Thyroid gland (tissue), 4 donors: ENCODE results near the gene GLTP. TPM values are rescaled to one million over a fixed set of nuclear protein-coding genes. Genes with fewer than 3 reads are reported as not detected.

ENCODE experiments used
- DNase-seq, 2 donors: peaks; one replicate each; pipeline ENCODE4 v3.0.0-alpha.2; 2019
- H3K27ac ChIP-seq, 3 donors: fragments of 200-600 bp; sonication (generic); 1 replicate in 2 of 3; 2 replicates in 1 of 3; pipeline ENCODE4 v1.5.1; 2016 to 2019; ENCODE audit warnings: mild to moderate bottlenecking in 1 of 3, moderate library complexity in 1 of 3
- H3K27me3 ChIP-seq: fragments of 200-600 bp; sonication (generic); one replicate; pipeline ENCODE4 v1.5.1; 2019
- H3K36me3 ChIP-seq, 2 donors: fragments of 200-600 bp; sonication (generic); one replicate each; pipeline ENCODE4 v1.5.1; 2016 to 2019
- H3K4me1 ChIP-seq, 2 donors: fragments of 200-600 bp; sonication (generic); one replicate each; pipeline ENCODE4 v1.5.1; 2017 to 2019
- H3K4me3 ChIP-seq, 3 donors: fragments of 200-600 bp; sonication (generic); replicated peaks in 1 of 3; 1 replicate in 2 of 3; 2 replicates in 1 of 3; pipeline ENCODE4 v1.5.1; 2016; ENCODE audit warnings: mild to moderate bottlenecking in 1 of 3
- H3K9me3 ChIP-seq: fragments of 200-600 bp; sonication (generic); one replicate; pipeline ENCODE4 v1.5.1; 2017
- CTCF ChIP-seq, 6 experiments: fragments of 200-600 bp in 3 of 6; fragments of 450-650 bp in 3 of 6; sonication (generic) in 3 of 6; IDR thresholded peaks; one replicate each; pipeline ENCODE4 v1.5.1; 2016 to 2019; ENCODE audit warnings: antibody characterized with exemption in 6 of 6, mild to moderate bottlenecking in 2 of 6, inconsistent platforms in 1 of 6, moderate library complexity in 1 of 6
- POLR2A ChIP-seq, 2 donors: fragments of 450-650 bp; IDR thresholded peaks; one replicate each; pipeline ENCODE4 v1.6.1; 2017; ENCODE audit warnings: antibody characterized with exemption in 2 of 2, mild to moderate bottlenecking in 2 of 2, moderate library complexity in 1 of 2
- WGBS, 2 donors: methylation state at CpG; one replicate each; pipeline ENCODE4 v1.1.5; 2017; 5-methylcytosine and 5-hydroxymethylcytosine counted together
- intact Hi-C: fragments of 100-400 bp; cut with DNase I; formaldehyde crosslinking; loops from one replicate; pipeline ENCODE4 v1.15.1; 2023
- total RNA-seq, 4 donors: library from RNA; depleted of rRNA; stranded (reverse); fragments of >200 nt; gene quantifications; one replicate each; pipeline ENCODE4 v1.2.3, GENCODE V29; 2016

The GLTP gene
- total RNA-seq, 4 donors from 2014 or later: 49.9 to 72.0 (median 60.2) TPM

- intact Hi-C loops: no loop called here
- no peak overlapping the region for H3K27ac ChIP-seq
- peaks cover 3 to 12% of the 10 kb centered on the region in 2 donors for H3K4me1 ChIP-seq
- H3K27me3 ChIP-seq: no peaks in the 10 kb centered on the region
- TF ChIP-seq CTCF (IDR thresholded peaks at IDR 0.05): no peak
- TF ChIP-seq POLR2A (IDR thresholded peaks at IDR 0.05): no peak
- H3K9me3 ChIP-seq: no peaks in the 10 kb centered on the region
- no peaks in the 10 kb centered on the region for H3K36me3 ChIP-seq
- 86 to 90% methylated on average over 9 of the region's 9 CpGs for WGBS, 2 donors
- H3K4me3 ChIP-seq: no peak overlapping the region
- no peak for DNase-seq
Measured at GRCh38 chr12:109841356-109841755, 39.0 kb downstream of the GLTP start.

DNA sequence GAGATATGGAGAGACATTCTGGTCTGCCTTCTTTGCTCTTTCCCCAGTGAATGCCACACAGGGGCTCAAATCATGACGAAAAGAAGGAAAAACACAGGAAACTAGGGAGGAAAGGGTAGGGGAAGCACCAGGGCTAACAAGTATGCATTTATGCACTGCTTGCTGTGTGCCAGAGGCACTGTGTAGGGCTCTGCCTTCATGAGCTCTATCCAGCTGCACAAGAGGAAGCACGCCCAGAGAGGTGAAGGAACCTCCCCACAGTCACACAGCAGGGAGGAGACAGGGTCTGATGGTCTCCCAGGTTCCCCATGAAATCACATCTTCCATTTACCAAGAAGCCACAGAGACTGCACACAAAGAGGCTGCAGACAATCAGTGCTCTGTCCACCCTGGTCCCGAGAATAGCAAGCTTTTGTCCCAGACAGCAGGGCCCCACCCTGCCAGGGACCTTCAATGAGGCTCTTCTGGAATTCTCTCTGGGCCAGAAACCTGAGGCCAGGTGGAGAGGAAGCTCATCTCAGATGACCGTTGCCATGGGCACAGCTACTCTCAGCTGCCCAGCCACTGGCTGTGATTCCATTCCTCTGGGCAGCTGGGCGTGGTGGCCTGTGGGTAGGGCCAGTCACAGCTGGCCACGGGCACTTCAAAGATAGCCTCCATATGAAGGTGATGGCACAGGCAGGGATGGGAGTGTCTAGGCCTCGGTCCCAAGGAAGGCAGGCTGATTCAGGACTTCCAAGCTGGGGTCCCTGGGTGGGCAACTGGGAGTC, 39.9 kb downstream of the GLTP start:
- Histone ChIP-seq H3K27ac (no peak overlapping the region), H3K4me3 (no peak overlapping the region), H3K4me1 (peaks cover 3 to 10% of the 10 kb centered on the region in 2 donors), H3K27me3 (no peaks in the 10 kb centered on the region), H3K9me3 (no peaks in the 10 kb centered on the region), H3K36me3 (no peaks in the 10 kb centered on the region)
- intact Hi-C loops: no loop called here
- 39 to 47% methylated on average over 6 to 7 of the region's 7 CpGs for WGBS, 2 donors
- peak; percentile 57 to 67 for DNase-seq
- TF ChIP-seq POLR2A (IDR thresholded peaks at IDR 0.05): no peak
- TF ChIP-seq CTCF (IDR thresholded peaks at IDR 0.05): no peak

DNA sequence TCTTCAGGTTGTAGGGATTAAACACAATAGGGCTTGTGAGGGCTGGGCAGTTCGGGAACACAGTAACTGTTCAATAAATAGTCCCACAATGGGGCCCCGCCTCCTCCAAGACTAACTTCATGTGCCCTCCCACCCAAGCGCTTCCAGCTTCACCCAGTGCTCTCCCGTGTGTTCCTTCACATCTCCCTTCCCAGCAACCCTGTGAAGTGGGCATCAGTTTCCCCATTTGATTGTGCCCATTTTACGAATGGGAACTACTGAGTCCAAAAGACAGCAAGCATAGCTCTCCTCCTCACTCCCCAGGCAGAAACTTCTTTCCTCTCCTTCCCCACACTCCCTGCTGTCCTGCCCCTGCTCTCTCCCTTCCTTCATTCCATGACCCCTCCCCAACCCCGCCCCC, 40.9 kb downstream of the GLTP start:
- intact Hi-C loops: no loop called here
- H3K9me3 ChIP-seq: no peaks in the 10 kb centered on the region
- no peak overlapping the region for H3K27ac ChIP-seq
- peaks cover 0 to 5% of the 10 kb centered on the region in 2 donors for H3K4me1 ChIP-seq
- no peak for DNase-seq
- WGBS, 2 donors: 73 to 76% methylated on average over 6 of the region's 6 CpGs
- H3K4me3 ChIP-seq: no peak overlapping the region
- TF ChIP-seq CTCF (IDR thresholded peaks at IDR 0.05): no peak
- no peak for TF ChIP-seq POLR2A (IDR thresholded peaks at IDR 0.05)
- H3K27me3 ChIP-seq: no peaks in the 10 kb centered on the region
- H3K36me3 ChIP-seq: no peaks in the 10 kb centered on the region

- 44 to 46% methylated on average over 3 of the region's 3 CpGs for WGBS, 2 donors
- Histone ChIP-seq H3K27ac (no peak overlapping the region), H3K4me1 (peaks cover 7 to 13% of the 10 kb centered on the region in 2 donors), H3K9me3 (no peaks in the 10 kb centered on the region), H3K4me3 (no peak overlapping the region), H3K27me3 (no peaks in the 10 kb centered on the region), H3K36me3 (no peaks in the 10 kb centered on the region)
- intact Hi-C loops: no loop called here
- no peak for DNase-seq
- TF ChIP-seq CTCF (IDR thresholded peaks at IDR 0.05): no peak
- TF ChIP-seq POLR2A (IDR thresholded peaks at IDR 0.05): no peak
Measured at GRCh38 chr12:109836916-109837315, 43.4 kb downstream of the GLTP start.

DNA sequence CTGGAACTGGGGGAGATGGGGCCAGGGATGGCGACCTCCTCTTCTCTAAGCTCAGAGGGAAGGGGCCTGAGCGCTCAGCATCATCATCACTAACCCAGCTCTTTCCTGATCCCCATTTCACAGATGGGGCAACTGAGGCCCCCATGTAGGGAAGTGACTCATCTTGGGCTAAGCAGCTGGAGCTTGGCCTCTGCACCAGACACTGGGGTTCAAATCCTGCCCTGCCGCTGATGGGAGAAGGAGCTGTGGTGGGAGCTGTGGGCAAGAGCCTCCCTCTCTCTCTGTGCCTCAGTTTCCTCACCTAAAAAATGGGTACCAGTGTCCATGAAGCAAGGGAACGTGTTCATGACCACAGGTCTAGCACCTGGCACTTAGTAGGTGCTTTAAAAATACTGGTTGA, 44.5 kb downstream of the GLTP start:
- H3K27ac ChIP-seq: no peak overlapping the region
- no peak overlapping the region for H3K4me3 ChIP-seq
- WGBS, 2 donors: 78 to 92% methylated on average over 4 of the region's 4 CpGs
- intact Hi-C loops: no loop called here
- DNase-seq: no peak
- H3K9me3 ChIP-seq: no peaks in the 10 kb centered on the region
- TF ChIP-seq CTCF (IDR thresholded peaks at IDR 0.05) (no peak), POLR2A (IDR thresholded peaks at IDR 0.05) (no peak)
- H3K36me3 ChIP-seq: no peaks in the 10 kb centered on the region
- H3K27me3 ChIP-seq: no peaks in the 10 kb centered on the region
- peaks cover 7 to 13% of the 10 kb centered on the region in 2 donors for H3K4me1 ChIP-seq
